ENCODE results near the gene SUFU. TPM values are rescaled to one million over a fixed set of nuclear protein-coding genes. Genes with fewer than 3 reads are reported as not detected.

Gene SUFU
- total and polyA plus RNA-seq, 2 of the 13 experiments (the other 11 are each of a cell fraction or from before 2014, with no cell fraction given): 2.9 to 5.5 TPM

- no peak for TF ChIP-seq DNMT3B (CRISPR knock-in tag; conservative IDR thresholded peaks at IDR 0.05)
- DNase-seq (ENCODE audit: low spot score) (no peak), ATAC-seq (no peak), FAIRE-seq (no peak)
- no TSS peak for BruUV-seq (replicated peaks)
- WGBS (ENCODE audit: low lambda C conversion rate): 98% methylated on average over 6 of the region's 9 CpGs
- Histone ChIP-seq H4K20me1 (ENCODE audit: insufficient read depth, low read length) (no peaks in the 10 kb centered on the region), H3K4me3 (replicated peaks in 1 of 3; ENCODE audit: insufficient read depth in 1 of 3, low read depth in 2 of 3, low read length in 3 of 3) (no peak overlapping the region), H2AFZ (ENCODE audit: low read length) (no peak overlapping the region), H3K9ac (ENCODE audit: insufficient read depth, low read depth, low read length) (no peak overlapping the region), H3K79me2 (ENCODE audit: insufficient read depth, low read length) (no peaks in the 10 kb centered on the region), H3K27me3 (ENCODE audit: control insufficient read depth in 1 of 2, insufficient read depth in 2 of 2, low read length in 2 of 2) (no peaks in the 10 kb centered on the region), H3K4me1 (ENCODE audit: insufficient read depth, low read length) (peaks cover 23% of the 10 kb centered on the region), H3K9me3 (ENCODE audit: low read length) (no peaks in the 10 kb centered on the region), H3K27ac (ENCODE audit: extremely low read length, insufficient read depth, low read length) (no peak overlapping the region), H3K36me3 (replicated peaks in 1 of 2; ENCODE audit: control insufficient read depth in 1 of 2, insufficient read depth in 2 of 2, low read length in 2 of 2) (peaks cover 8 to 24% of the 10 kb centered on the region in 2 experiments; a peak in 4 of 5 replicates), H3K4me2 (ENCODE audit: low read depth, low read length) (no peak overlapping the region)
- ChIA-PET POLR2A (interaction anchor here (1.3 kb wide), 1 partner anchor 11 kb away, joined by 3 read pairs; no protein-coding TSS in a partner anchor), CTCF (ENCODE audit: low intra/inter-chr PET ratio, low total read pairs) (no interaction called here)
- intact Hi-C loops (cut with micrococcal nuclease; ENCODE audit: unreplicated experiment) (no loop called here), in situ Hi-C loops (cut with HindIII; ENCODE audit: extremely low pct_ligation_motif_present, low pct_unique_long_range_greater_than_20kb) (no loop called here)
Measured at GRCh38 chr10:102617041-102617440, 113.3 kb downstream of the SUFU start.

DNA sequence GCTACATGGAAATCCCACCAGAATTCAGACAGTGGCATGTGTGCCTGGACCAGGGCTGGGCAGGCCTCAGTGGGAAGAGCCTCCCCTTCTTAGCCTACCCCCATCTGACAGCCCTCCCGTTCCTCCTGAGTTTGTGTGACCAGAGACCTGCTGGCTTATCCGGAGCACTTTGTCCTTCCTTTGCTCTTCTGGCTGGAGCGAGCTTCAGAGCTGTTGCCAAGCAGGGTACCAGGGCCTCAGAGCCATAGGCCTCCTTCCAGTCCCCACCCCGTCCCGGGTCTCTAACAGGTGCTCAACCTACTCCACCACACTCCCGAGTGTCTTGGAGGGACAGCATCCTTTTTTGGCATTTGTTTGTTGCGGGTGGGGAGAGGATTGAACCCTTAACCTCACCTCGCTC lies 114.0 kb downstream of the SUFU start:
- in situ Hi-C loops (cut with HindIII; ENCODE audit: extremely low pct_ligation_motif_present, low pct_unique_long_range_greater_than_20kb): no loop called here
- H3K27ac ChIP-seq (ENCODE audit: extremely low read length, insufficient read depth, low read length): no peak overlapping the region
- no TSS peak for BruUV-seq (replicated peaks)
- H3K9me3 ChIP-seq (ENCODE audit: low read length): no peaks in the 10 kb centered on the region
- DNase-seq (ENCODE audit: low spot score) (no peak), FAIRE-seq (no peak), ATAC-seq (no peak)
- WGBS (ENCODE audit: low lambda C conversion rate): 95% methylated on average over 7 of the region's 8 CpGs
- peaks cover 27% of the 10 kb centered on the region for H3K4me1 ChIP-seq (ENCODE audit: insufficient read depth, low read length)
- TF ChIP-seq KLF6 (CRISPR knock-in tag; IDR thresholded peaks at IDR 0.05) (no peak), ZNF234 (CRISPR knock-in tag; conservative IDR thresholded peaks at IDR 0.05) (no peak), SKI (IDR thresholded peaks at IDR 0.05; ENCODE audit: partially characterized antibody) (no peak), JUN (CRISPR knock-in tag; IDR thresholded peaks at IDR 0.05) (no peak), DR1 (CRISPR knock-in tag; IDR thresholded peaks at IDR 0.05) (no peak), ZEB1 (IDR thresholded peaks at IDR 0.05; ENCODE audit: insufficient replicate concordance, low read depth) (no peak), TBL1XR1 (IDR thresholded peaks at IDR 0.05; ENCODE audit: borderline replicate concordance, low read length, partially characterized antibody) (no peak), ERF (CRISPR knock-in tag; IDR thresholded peaks at IDR 0.05) (no peak), HDAC1 (CRISPR knock-in tag; IDR thresholded peaks at IDR 0.05) (no peak), JUND (CRISPR knock-in tag; IDR thresholded peaks at IDR 0.05) (no peak), STAT6 (CRISPR knock-in tag; IDR thresholded peaks at IDR 0.05; ENCODE audit: borderline replicate concordance) (no peak), ARID2 (CRISPR knock-in tag; IDR thresholded peaks at IDR 0.05; ENCODE audit: borderline replicate concordance) (no peak), EED (CRISPR knock-in tag; IDR thresholded peaks at IDR 0.05) (no peak), YEATS2 (CRISPR knock-in tag; IDR thresholded peaks at IDR 0.05; ENCODE audit: borderline replicate concordance) (no peak), ZNF589 (CRISPR knock-in tag; conservative IDR thresholded peaks at IDR 0.05) (no peak)
- POLR2A ChIA-PET: no interaction called here
- H3K4me3 ChIP-seq (replicated peaks in 1 of 3; ENCODE audit: insufficient read depth in 1 of 3, low read depth in 2 of 3, low read length in 3 of 3): no peak overlapping the region
- intact Hi-C loops (cut with micrococcal nuclease; ENCODE audit: unreplicated experiment): no loop called here
- H3K27me3 ChIP-seq (ENCODE audit: control insufficient read depth in 1 of 2, insufficient read depth in 2 of 2, low read length in 2 of 2): no peaks in the 10 kb centered on the region
- no peaks in the 10 kb centered on the region for H4K20me1 ChIP-seq (ENCODE audit: insufficient read depth, low read length)
- no peak overlapping the region for H3K9ac ChIP-seq (ENCODE audit: insufficient read depth, low read depth, low read length)
- H3K4me2 ChIP-seq (ENCODE audit: low read depth, low read length): no peak overlapping the region
- CTCF ChIA-PET (ENCODE audit: low intra/inter-chr PET ratio, low total read pairs): no interaction called here
- no peaks in the 10 kb centered on the region for H3K79me2 ChIP-seq (ENCODE audit: insufficient read depth, low read length)
- no peak overlapping the region for H2AFZ ChIP-seq (ENCODE audit: low read length)
- H3K36me3 ChIP-seq (replicated peaks in 1 of 2; ENCODE audit: control insufficient read depth in 1 of 2, insufficient read depth in 2 of 2, low read length in 2 of 2): peaks cover 7 to 24% of the 10 kb centered on the region in 2 experiments; a peak in 4 of 5 replicates

Data from HepG2 (cell line).